Mesothelial cell of epicardium (in vitro differentiated cells): ENCODE data around the gene JUNB. TPM values are rescaled to one million over a fixed set of nuclear protein-coding genes. Genes with fewer than 3 reads are reported as not detected.

ENCODE experiments used
- DNase-seq, 2 experiments: peaks; one replicate each; pipeline ENCODE4 v3.0.0; 2021; ENCODE audit warnings: low spot score in 2 of 2; ENCODE audit not compliant: unreplicated experiment in 2 of 2
- H3K27ac Mint-ChIP-seq: 2 replicates; pipeline ENCODE4 v1.8.0; 2021; ENCODE audit warnings: mixed read lengths
- H3K27me3 Mint-ChIP-seq: 2 replicates; pipeline ENCODE4 v1.8.0; 2021; ENCODE audit warnings: low read depth, mixed read lengths
- H3K36me3 Mint-ChIP-seq: 2 replicates; pipeline ENCODE4 v1.8.0; 2021; ENCODE audit warnings: mixed read lengths
- H3K4me1 Mint-ChIP-seq: 2 replicates; pipeline ENCODE4 v1.8.0; 2021; ENCODE audit warnings: mixed read lengths
- H3K4me3 Mint-ChIP-seq: 2 replicates; pipeline ENCODE4 v1.8.0; 2021; ENCODE audit warnings: mild to moderate bottlenecking, moderate library complexity, mixed read lengths
- H3K9me3 Mint-ChIP-seq: 2 replicates; pipeline ENCODE4 v1.8.0; 2021; ENCODE audit warnings: mixed read lengths
- total RNA-seq: library from RNA; stranded (reverse); gene quantifications from 3 replicates; pipeline ENCODE4 v1.2.1, GENCODE V29; 2021
- TF ChIP-seq, protein P1 (sequence below): fragments of 200-600 bp; sonication (generic); IDR thresholded peaks from one replicate; pipeline ENCODE4 v1.5.0; 2021; ENCODE audit warnings: antibody characterized with exemption; ENCODE audit not compliant: unreplicated experiment

The JUNB gene
- total RNA-seq, 1 donor from 2014 or later: 160 TPM

DNA sequence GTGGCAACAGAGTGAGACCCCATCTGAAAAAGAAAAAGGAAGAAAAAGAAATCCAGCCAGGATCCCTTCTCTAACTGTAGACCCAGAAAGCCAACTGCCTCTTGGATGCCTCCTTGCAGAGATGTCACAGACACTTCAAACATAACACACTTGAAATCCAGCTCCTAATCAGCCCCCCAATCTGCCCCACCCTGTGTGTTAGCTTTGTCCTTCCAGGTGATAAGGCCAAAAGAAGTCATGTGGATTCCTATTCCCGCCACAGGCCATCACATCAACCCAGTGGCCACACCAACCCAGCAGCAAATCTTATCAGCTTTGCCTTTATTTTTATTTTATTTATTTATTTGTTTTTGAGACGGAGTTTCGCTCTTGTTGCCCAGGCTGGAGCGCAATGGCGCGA lies 31.6 kb upstream of the JUNB start:
- no peak for DNase-seq
- Mint-ChIP-seq H3K36me3 (peaks cover 21% of the 10 kb centered on the region), H3K27ac (no peak overlapping the region), H3K9me3 (no peaks in the 10 kb centered on the region), H3K4me3 (no peak overlapping the region), H3K4me1 (peaks cover 2% of the 10 kb centered on the region), H3K27me3 (peaks cover 10% of the 10 kb centered on the region)
- TF ChIP-seq, protein P1, sequence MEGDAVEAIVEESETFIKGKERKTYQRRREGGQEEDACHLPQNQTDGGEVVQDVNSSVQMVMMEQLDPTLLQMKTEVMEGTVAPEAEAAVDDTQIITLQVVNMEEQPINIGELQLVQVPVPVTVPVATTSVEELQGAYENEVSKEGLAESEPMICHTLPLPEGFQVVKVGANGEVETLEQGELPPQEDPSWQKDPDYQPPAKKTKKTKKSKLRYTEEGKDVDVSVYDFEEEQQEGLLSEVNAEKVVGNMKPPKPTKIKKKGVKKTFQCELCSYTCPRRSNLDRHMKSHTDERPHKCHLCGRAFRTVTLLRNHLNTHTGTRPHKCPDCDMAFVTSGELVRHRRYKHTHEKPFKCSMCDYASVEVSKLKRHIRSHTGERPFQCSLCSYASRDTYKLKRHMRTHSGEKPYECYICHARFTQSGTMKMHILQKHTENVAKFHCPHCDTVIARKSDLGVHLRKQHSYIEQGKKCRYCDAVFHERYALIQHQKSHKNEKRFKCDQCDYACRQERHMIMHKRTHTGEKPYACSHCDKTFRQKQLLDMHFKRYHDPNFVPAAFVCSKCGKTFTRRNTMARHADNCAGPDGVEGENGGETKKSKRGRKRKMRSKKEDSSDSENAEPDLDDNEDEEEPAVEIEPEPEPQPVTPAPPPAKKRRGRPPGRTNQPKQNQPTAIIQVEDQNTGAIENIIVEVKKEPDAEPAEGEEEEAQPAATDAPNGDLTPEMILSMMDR: no peak

DNA sequence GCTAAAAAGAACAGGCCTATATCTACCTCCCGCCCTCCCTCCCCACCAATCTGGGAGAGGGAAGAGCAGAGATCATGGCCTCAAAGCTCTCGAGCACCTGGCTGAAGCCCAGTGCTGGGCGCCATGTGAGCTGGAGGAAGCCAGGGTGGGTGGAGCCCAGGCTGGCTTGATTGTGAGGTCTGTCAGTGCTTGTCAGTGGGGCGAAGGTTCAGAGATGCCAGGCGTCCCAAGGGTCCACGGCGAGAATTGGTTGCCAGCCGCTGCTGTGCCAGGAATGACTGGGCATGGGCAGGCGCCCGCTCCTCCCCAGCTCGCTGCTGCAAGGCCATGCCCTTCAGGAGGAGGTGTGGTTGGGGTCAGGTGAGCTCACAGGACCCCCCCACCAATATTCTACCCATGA lies 28.2 kb upstream of the JUNB start:
- H3K36me3 Mint-ChIP-seq: peaks cover 32% of the 10 kb centered on the region
- H3K27ac Mint-ChIP-seq: no peak overlapping the region
- no peaks in the 10 kb centered on the region for H3K4me1 Mint-ChIP-seq
- H3K4me3 Mint-ChIP-seq: no peak overlapping the region
- H3K9me3 Mint-ChIP-seq: no peaks in the 10 kb centered on the region
- TF ChIP-seq, protein P1: no peak
- H3K27me3 Mint-ChIP-seq: no peaks in the 10 kb centered on the region
- DNase-seq: no peak

DNA sequence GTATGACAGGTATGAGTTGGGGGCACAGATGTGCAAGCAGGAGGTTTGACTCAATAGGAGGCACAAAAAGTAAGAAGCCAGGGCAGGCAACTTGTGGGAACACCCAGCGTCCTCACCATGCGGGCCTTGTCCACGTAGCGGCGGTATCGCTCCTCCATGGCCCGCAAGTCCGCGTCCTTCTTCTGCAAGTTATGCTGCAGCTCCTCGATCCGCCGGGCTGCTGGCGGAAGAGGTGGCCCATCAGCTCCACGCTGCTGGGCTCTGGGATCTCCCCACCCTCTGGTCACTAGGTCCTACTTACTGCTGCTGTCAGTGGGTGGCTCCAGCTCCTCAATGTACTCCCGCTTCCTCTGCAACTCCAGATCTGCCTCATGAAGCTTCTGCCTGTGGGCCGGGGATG lies 26.6 kb upstream of the JUNB start:
- no peaks in the 10 kb centered on the region for H3K4me1 Mint-ChIP-seq
- no peak overlapping the region for H3K4me3 Mint-ChIP-seq
- H3K36me3 Mint-ChIP-seq: peaks cover 32% of the 10 kb centered on the region
- no peak for DNase-seq
- H3K9me3 Mint-ChIP-seq: no peaks in the 10 kb centered on the region
- H3K27ac Mint-ChIP-seq: no peak overlapping the region
- TF ChIP-seq, protein P1: no peak
- H3K27me3 Mint-ChIP-seq: no peaks in the 10 kb centered on the region

DNA sequence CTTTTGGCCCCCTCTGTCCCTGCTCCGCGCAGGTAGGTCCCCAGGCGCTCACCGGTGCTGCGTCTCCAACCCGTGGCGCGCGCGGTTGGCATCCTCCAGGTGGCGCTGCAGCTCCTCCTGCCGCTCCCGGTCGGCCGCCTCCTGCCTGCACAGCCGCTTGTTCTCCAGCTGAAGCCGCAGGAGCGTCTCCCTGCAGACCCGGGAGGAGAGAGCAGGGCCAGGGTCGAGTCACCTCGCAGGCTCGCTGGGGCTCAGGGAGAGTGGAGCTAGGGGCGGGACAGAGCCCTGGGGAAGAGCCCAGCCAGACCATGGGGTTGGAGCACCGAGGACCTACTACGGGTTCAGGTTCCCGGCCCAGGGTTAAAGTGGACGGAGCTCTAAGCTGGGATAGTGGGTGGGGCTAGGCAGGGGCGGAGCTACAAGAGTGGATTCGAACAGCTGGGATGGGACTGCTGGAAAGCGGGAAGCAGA lies 25.2 kb upstream of the JUNB start:
- no peaks in the 10 kb centered on the region for H3K4me1 Mint-ChIP-seq
- H3K27me3 Mint-ChIP-seq: no peaks in the 10 kb centered on the region
- TF ChIP-seq, protein P1: peak; percentile 60
- no peaks in the 10 kb centered on the region for H3K9me3 Mint-ChIP-seq
- peak; percentile 73 to 81 for DNase-seq
- H3K27ac Mint-ChIP-seq: no peak overlapping the region
- H3K4me3 Mint-ChIP-seq: peak overlapping the region; percentile 63
- peaks cover 29% of the 10 kb centered on the region for H3K36me3 Mint-ChIP-seq

DNA sequence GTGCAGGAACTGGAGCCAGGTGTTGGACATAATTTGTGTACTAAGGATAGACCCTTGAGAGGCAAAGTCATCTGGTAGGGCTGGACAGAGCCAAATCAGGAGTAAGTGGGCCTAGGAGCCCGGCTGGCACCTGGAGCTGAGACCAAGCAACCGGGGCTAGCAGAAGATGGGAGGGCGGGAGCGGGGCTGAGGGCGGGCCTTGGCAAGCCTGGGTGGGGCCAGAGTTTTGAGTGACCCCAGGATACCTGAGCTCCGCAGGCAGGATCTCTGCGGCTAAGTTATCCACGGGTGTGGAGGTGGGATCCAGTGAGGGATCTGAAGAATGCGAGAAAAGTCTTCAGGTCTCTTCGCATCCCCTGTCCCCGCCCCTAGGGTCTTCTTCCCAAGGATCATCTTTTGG lies 24.1 kb upstream of the JUNB start:
- TF ChIP-seq, protein P1: no peak
- DNase-seq: no peak
- Mint-ChIP-seq H3K27me3 (no peaks in the 10 kb centered on the region), H3K4me3 (no peak overlapping the region), H3K36me3 (peaks cover 24% of the 10 kb centered on the region), H3K27ac (no peak overlapping the region), H3K4me1 (no peaks in the 10 kb centered on the region), H3K9me3 (no peaks in the 10 kb centered on the region)

DNA sequence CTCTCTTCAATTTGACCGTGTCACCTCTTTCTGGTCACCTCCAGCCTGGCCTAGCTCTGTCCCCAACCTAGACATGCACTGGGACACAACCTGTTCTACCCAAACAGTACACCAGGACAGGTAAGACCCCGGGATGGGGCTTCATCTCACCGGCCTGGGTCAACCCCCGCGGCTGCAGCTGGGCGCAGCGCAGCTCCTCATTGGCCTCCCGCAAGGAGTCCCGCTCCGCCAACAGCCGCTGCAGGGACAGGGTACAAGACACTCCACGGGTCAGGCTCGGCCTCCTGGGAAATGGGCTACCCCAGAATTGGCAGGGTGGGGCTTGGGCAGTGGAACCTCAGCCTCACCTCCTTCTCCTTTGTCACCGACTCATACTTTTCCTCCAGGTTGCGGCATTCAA lies 23.6 kb upstream of the JUNB start:
- Mint-ChIP-seq H3K4me1 (no peaks in the 10 kb centered on the region), H3K4me3 (no peak overlapping the region), H3K9me3 (no peaks in the 10 kb centered on the region), H3K27ac (no peak overlapping the region), H3K27me3 (no peaks in the 10 kb centered on the region), H3K36me3 (peaks cover 22% of the 10 kb centered on the region)
- no peak for DNase-seq
- TF ChIP-seq, protein P1: no peak
